ENCODE data around the gene UBLCP1.
A peak's percentile ranks its signal among the peaks of the same experiment; 100 is the strongest.
"Not testable (repeated sequence)": the region's sequence is repeated elsewhere in the genome, so short reads cannot be mapped to it uniquely, and the experiment has no call there.

UBLCP1 gene

DNA sequence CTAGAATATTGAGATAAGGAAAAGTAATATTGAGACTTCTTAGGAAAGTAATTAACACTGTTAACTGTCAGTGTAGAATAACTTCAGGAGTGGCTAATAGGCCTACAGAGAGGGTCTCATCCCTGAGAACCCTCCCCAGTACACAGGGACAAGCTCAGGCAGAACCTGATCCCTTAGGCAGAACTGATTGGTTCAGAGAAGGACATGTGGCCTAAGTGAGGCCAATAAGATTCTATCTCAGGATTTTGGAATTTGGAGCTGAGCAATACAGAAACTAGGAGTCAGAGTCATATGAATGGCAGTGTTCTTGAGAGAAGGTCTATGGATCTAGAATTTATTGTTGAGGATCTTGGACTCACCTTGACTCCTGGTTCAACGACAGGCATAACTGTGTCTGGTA is 10.9 kb upstream of the UBLCP1 start:
- Histone ChIP-seq H3K36me3 (ENCODE audit: control insufficient read depth, insufficient read depth, low read length, severe bottlenecking) (no peaks in the 10 kb centered on the region), H3K27me3 (replicated peaks; ENCODE audit: control insufficient read depth, insufficient read depth, low read length) (peaks cover 5% of the 10 kb centered on the region), H3K9me3 (ENCODE audit: control insufficient read depth, low read length) (no peaks in the 10 kb centered on the region), H3K9ac (ENCODE audit: low read length) (no peak overlapping the region), H3K4me1 (ENCODE audit: control insufficient read depth, insufficient read depth, low read length) (no peaks in the 10 kb centered on the region), H3K4me3 (ENCODE audit: low read length) (no peak overlapping the region)
- no peak for DNase-seq (ENCODE audit: low read depth)

DNA sequence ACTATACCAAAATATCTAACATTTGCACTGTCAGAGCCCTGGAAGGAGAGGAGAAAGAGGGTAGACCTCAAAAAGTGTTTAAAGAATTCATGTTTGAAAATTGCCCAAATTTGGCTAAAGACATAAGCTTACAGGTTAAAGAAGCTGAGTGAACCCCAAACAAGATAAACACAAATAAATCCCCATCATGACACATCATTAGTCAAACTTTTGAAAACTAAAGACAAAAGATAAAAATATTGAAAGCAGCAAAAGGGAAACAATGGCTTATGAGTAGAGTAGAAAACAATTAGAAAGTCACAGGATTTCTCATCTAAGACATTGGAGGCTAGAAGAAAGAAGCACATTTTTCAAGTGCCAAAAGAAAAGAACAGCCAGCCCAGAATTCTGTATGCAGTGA is 6.1 kb upstream of the UBLCP1 start:
- DNase-seq (ENCODE audit: low read depth) = no peak
- no peaks in the 10 kb centered on the region for H3K36me3 ChIP-seq (ENCODE audit: control insufficient read depth, insufficient read depth, low read length, severe bottlenecking)
- no peaks in the 10 kb centered on the region for H3K4me1 ChIP-seq (ENCODE audit: control insufficient read depth, insufficient read depth, low read length)
- H3K4me3 ChIP-seq (ENCODE audit: low read length) = no peak overlapping the region
- H3K9ac ChIP-seq (ENCODE audit: low read length) = no peak overlapping the region
- H3K9me3 ChIP-seq (ENCODE audit: control insufficient read depth, low read length) = no peaks in the 10 kb centered on the region
- H3K27me3 ChIP-seq (replicated peaks; ENCODE audit: control insufficient read depth, insufficient read depth, low read length) = no peaks in the 10 kb centered on the region

DNA sequence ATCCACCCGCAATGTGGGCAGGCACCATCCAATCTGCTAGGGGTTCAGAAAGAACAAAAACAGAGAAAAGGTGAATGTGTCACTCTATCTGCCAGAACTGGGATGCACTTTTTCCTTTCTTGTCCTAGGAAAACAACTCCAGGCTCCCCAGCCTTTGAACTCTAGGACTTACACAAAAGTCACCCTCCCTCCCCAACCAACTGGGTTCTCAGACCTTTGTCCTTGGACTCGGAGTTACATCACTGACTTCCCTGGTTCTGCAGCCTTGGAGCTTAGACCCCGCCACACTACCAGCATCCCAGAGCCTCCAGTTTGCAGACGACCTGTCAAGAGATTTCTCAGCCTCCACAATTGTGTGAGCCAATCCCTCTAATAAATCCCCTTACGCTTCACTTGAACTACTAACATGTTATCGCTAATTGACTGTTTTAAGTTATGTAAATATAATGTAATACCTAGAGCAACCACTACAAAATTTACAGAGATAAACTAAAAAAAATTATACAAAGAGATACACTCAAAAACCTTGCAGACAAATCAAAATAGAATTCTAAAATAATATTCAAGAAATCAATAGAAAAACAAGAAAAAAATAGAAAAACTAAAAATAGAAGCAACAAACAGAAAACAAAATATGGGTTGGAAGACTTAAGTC is 5.3 kb upstream of the UBLCP1 start:
- no peak for DNase-seq (ENCODE audit: low read depth)
- H3K27me3 ChIP-seq (replicated peaks; ENCODE audit: control insufficient read depth, insufficient read depth, low read length) = no peaks in the 10 kb centered on the region
- no peaks in the 10 kb centered on the region for H3K9me3 ChIP-seq (ENCODE audit: control insufficient read depth, low read length)
- H3K4me1 ChIP-seq (ENCODE audit: control insufficient read depth, insufficient read depth, low read length) = peaks cover 5% of the 10 kb centered on the region
- H3K9ac ChIP-seq (ENCODE audit: low read length) = no peak overlapping the region
- H3K36me3 ChIP-seq (ENCODE audit: control insufficient read depth, insufficient read depth, low read length, severe bottlenecking) = no peaks in the 10 kb centered on the region
- H3K4me3 ChIP-seq (ENCODE audit: low read length) = no peak overlapping the region

DNA sequence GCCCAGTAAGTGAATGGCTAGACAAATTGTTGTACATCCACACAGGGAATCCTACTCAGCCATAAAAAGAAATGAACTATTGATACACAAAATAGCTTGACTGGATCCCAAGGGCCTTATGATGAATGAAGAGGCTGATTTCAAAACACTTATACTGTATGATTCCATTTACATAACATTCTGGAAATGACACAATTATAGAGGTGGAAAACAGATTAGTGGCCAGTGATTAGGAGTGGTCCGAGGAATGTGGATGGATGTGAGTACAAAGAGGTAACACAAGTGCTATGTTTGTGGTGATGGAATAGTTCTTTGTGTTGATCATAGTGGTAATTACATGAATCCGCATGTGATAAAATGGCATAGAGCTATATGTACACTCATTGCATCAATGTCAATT is 4.7 kb upstream of the UBLCP1 start:
- H3K36me3 ChIP-seq (ENCODE audit: control insufficient read depth, insufficient read depth, low read length, severe bottlenecking) = no peaks in the 10 kb centered on the region
- no peaks in the 10 kb centered on the region for H3K27me3 ChIP-seq (replicated peaks; ENCODE audit: control insufficient read depth, insufficient read depth, low read length)
- H3K9ac ChIP-seq (ENCODE audit: low read length) = no peak overlapping the region
- no peak for DNase-seq (ENCODE audit: low read depth)
- no peak overlapping the region for H3K4me3 ChIP-seq (ENCODE audit: low read length)
- H3K4me1 ChIP-seq (ENCODE audit: control insufficient read depth, insufficient read depth, low read length) = peaks cover 5% of the 10 kb centered on the region
- H3K9me3 ChIP-seq (ENCODE audit: control insufficient read depth, low read length) = no peaks in the 10 kb centered on the region

DNA sequence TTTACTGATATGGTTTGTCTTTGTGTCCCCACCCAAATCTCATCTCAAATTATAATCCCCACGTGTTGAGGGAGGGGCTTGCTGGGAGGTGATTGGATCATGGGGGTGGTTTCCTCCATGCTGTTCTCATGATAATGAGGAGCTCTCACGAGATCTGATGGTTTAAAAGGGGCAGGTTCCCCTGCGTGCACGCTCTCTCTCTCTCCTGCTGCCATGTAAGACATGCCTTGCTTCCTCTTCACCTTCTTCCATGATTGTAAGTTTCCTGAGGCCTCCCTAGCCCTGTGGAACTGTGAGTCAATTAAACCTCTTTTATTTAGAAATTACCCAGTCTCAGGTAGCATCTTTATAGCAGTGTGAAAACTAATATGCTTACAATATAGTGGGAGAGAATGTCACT is 2.9 kb upstream of the UBLCP1 start:
- H3K4me3 ChIP-seq (ENCODE audit: low read length) = not testable (repeated sequence)

DNA sequence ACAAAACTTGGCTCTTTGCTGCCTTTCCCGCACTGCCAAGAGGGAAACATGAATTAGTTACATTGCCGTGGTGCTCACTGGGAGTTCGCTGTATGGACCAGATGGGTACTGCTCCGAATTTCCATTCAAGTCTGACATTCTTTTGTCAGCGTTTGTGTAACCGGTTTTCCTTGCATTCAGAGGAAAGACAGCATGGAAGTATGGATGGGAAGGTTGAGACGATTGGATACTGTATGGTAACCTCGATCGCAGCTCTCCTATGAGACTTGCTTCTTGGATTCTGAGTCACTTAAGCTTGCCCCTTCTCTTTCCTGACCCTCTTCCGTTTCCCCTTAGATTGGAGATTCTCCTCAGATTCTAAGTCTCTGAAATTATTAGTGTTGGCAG is 625 bp upstream of the UBLCP1 start:
- no peaks in the 10 kb centered on the region for H3K36me3 ChIP-seq (ENCODE audit: control insufficient read depth, insufficient read depth, low read length, severe bottlenecking)

More for the DNA sequence above, 2.9 kb upstream of the UBLCP1 start:
- not testable (repeated sequence) for H3K9ac ChIP-seq (ENCODE audit: low read length); DNase-seq (ENCODE audit: low read depth); H3K27me3 ChIP-seq (replicated peaks; ENCODE audit: control insufficient read depth, insufficient read depth, low read length); H3K36me3 ChIP-seq (ENCODE audit: control insufficient read depth, insufficient read depth, low read length, severe bottlenecking); H3K9me3 ChIP-seq (ENCODE audit: control insufficient read depth, low read length)
- H3K4me1 ChIP-seq (ENCODE audit: control insufficient read depth, insufficient read depth, low read length) = peaks cover 16% of the 10 kb centered on the region

DNA sequence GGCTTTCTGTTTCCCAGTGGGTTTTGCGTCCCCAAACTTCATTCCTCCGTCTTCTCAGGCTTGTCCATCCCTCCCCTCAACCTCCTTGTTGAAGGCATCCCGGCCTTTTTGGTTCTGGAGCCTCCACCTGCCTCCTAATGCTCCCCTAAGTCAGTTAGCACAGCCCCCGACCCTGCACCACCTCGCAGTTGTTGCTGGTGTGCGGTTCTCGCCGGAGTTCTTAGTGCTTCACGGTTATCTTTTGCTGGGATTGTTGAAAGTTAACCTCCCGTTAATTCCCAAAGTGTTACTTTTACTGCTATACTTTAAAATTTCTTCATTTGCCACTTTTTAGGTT is 447 bp downstream of the UBLCP1 start:
- DNase-seq (ENCODE audit: low read depth) = no peak
- Histone ChIP-seq H3K9me3 (ENCODE audit: control insufficient read depth, low read length) (no peaks in the 10 kb centered on the region), H3K4me3 (ENCODE audit: low read length) (peak overlapping the region; percentile 92), H3K36me3 (ENCODE audit: control insufficient read depth, insufficient read depth, low read length, severe bottlenecking) (no peaks in the 10 kb centered on the region), H3K9ac (ENCODE audit: low read length) (peak overlapping the region; percentile 93), H3K4me1 (ENCODE audit: control insufficient read depth, insufficient read depth, low read length) (peaks cover 16% of the 10 kb centered on the region), H3K27me3 (replicated peaks; ENCODE audit: control insufficient read depth, insufficient read depth, low read length) (no peaks in the 10 kb centered on the region)

More for the DNA sequence above, 625 bp upstream of the UBLCP1 start:
- H3K9me3 ChIP-seq (ENCODE audit: control insufficient read depth, low read length) = no peaks in the 10 kb centered on the region
- H3K4me3 ChIP-seq (ENCODE audit: low read length) = peak overlapping the region; percentile 92
- H3K9ac ChIP-seq (ENCODE audit: low read length) = peak overlapping the region; percentile 93
- H3K27me3 ChIP-seq (replicated peaks; ENCODE audit: control insufficient read depth, insufficient read depth, low read length) = no peaks in the 10 kb centered on the region
- DNase-seq (ENCODE audit: low read depth) = peak; percentile 24
- peaks cover 16% of the 10 kb centered on the region for H3K4me1 ChIP-seq (ENCODE audit: control insufficient read depth, insufficient read depth, low read length)

DNA sequence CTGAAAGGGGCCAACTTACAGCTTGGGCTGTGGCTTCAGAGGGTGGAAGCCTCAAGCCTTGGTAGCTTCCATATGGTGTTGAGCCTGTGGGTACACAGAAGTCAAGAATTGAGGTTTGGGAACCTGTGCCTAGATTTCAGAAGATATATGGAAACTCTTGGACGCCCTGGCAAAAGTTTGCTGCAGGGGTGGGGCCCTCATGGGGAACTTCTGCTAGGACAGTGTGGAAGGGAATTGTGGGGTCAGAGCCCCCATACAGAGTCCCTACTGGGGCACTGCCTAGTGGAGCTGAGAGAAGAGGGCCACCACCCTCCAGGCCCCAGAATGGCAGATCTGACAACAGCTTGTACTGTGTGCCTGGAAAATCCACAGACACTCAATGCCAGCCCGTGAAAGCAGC is 3.7 kb downstream of the UBLCP1 start:
- DNase-seq (ENCODE audit: low read depth); H3K9me3 ChIP-seq (ENCODE audit: control insufficient read depth, low read length); H3K4me3 ChIP-seq (ENCODE audit: low read length): not testable (repeated sequence)

DNA sequence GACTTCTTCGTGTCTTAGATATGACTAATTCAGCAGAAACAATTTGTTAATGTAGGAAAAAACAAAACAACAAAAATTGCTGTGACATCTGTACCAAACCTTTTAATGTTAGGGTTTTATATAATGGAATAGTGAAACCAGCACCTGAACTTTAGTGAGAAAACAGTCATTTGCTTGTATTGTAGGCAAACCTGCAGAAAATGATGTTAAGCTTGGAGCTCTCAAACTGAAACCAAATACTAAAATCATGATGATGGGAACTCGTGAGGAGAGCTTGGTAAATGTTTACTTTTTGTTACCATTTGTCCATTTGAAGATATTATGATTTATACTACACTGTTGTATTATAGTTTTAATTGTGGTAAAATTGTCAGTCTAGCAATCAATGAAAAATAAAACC is 6.6 kb downstream of the UBLCP1 start:
- DNase-seq (ENCODE audit: low read depth) = no peak
- no peaks in the 10 kb centered on the region for H3K27me3 ChIP-seq (replicated peaks; ENCODE audit: control insufficient read depth, insufficient read depth, low read length)
- peaks cover 57% of the 10 kb centered on the region for H3K36me3 ChIP-seq (ENCODE audit: control insufficient read depth, insufficient read depth, low read length, severe bottlenecking)
- peaks cover 4% of the 10 kb centered on the region for H3K4me1 ChIP-seq (ENCODE audit: control insufficient read depth, insufficient read depth, low read length)
- H3K9me3 ChIP-seq (ENCODE audit: control insufficient read depth, low read length) = no peaks in the 10 kb centered on the region
- no peak overlapping the region for H3K9ac ChIP-seq (ENCODE audit: low read length)
- H3K4me3 ChIP-seq (ENCODE audit: low read length) = no peak overlapping the region

More for the DNA sequence above, 3.7 kb downstream of the UBLCP1 start:
- Histone ChIP-seq H3K4me1 (ENCODE audit: control insufficient read depth, insufficient read depth, low read length) (peaks cover 16% of the 10 kb centered on the region), H3K36me3 (ENCODE audit: control insufficient read depth, insufficient read depth, low read length, severe bottlenecking) (peaks cover 28% of the 10 kb centered on the region)
- not testable (repeated sequence) for H3K9ac ChIP-seq (ENCODE audit: low read length); H3K27me3 ChIP-seq (replicated peaks; ENCODE audit: control insufficient read depth, insufficient read depth, low read length)

DNA sequence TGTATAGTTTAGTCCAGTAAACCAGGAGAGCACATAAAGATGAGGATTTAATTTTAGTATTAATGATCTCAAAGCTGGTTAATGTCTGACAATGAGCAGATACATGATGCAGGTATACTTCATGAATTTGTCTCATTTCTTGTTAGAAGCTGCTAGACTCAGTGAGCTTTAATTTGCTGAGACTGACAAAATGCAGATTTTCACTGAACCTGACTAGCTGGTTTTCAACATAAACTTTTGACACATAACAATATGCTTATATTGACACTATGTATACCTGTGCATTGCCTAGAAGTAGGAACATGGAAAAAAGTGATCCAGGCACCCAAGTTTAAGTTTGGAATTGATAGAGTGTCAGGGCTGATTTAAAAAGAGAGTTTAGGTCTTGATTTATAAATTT is 10.8 kb downstream of the UBLCP1 start:
- H3K9ac ChIP-seq (ENCODE audit: low read length) = no peak overlapping the region
- DNase-seq (ENCODE audit: low read depth) = no peak
- no peak overlapping the region for H3K4me3 ChIP-seq (ENCODE audit: low read length)
- peaks cover 91% of the 10 kb centered on the region for H3K36me3 ChIP-seq (ENCODE audit: control insufficient read depth, insufficient read depth, low read length, severe bottlenecking)
- H3K4me1 ChIP-seq (ENCODE audit: control insufficient read depth, insufficient read depth, low read length) = peaks cover 3% of the 10 kb centered on the region
- no peaks in the 10 kb centered on the region for H3K27me3 ChIP-seq (replicated peaks; ENCODE audit: control insufficient read depth, insufficient read depth, low read length)
- no peaks in the 10 kb centered on the region for H3K9me3 ChIP-seq (ENCODE audit: control insufficient read depth, low read length)

DNA sequence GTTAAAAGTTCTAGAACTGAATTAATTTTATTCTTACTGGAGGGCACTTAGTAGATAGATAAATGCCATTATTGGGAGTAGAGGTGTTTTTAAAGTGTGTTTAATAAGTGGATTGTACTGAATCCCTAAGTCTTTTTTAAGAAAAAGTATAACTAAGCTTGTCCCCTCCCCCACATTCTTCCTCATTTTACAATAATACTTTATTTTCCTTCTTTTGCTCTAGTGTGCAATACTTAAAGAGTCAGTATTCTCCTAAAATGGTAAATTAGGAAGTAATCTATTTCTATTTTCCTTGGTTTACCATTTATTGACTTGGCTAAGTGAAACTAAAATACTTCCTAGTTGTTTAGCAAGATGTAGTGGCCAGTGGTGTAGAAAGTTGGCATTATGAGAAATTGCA is 11.6 kb downstream of the UBLCP1 start:
- Histone ChIP-seq H3K36me3 (ENCODE audit: control insufficient read depth, insufficient read depth, low read length, severe bottlenecking) (peaks cover 90% of the 10 kb centered on the region), H3K9me3 (ENCODE audit: control insufficient read depth, low read length) (no peaks in the 10 kb centered on the region), H3K9ac (ENCODE audit: low read length) (no peak overlapping the region), H3K4me3 (ENCODE audit: low read length) (no peak overlapping the region), H3K27me3 (replicated peaks; ENCODE audit: control insufficient read depth, insufficient read depth, low read length) (no peaks in the 10 kb centered on the region), H3K4me1 (ENCODE audit: control insufficient read depth, insufficient read depth, low read length) (peaks cover 3% of the 10 kb centered on the region)
- DNase-seq (ENCODE audit: low read depth) = no peak

DNA sequence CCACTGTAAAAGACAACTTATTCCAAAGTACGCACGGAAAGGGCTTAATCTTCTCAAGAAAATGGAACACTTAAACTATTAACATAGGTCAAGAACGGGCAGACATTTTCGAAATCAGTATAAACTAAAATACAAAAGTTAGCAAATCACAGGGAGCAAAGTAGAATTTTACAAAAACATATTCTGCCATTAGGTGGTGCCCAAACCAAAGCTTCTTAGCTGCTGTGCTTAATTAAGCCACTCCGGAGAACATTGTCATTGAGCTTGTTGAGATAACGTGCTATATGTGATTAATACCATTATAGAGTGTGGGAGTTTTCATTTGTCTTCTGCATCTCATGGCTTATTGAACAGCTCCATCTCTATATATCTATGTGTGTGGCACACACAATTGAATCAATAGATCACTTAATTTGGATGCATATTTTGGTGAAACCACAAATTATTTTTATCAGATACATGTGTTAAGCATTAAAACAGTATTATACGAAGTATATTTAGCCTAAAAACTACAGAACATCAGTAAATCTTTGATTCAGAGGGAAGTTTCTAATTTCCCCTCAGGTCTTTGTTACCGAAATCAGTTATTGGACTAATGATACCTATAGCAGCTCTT is 23.4 kb downstream of the UBLCP1 start:
- Histone ChIP-seq H3K27me3 (replicated peaks; ENCODE audit: control insufficient read depth, insufficient read depth, low read length) (no peaks in the 10 kb centered on the region), H3K4me3 (ENCODE audit: low read length) (no peak overlapping the region), H3K9ac (ENCODE audit: low read length) (no peak overlapping the region), H3K9me3 (ENCODE audit: control insufficient read depth, low read length) (no peaks in the 10 kb centered on the region), H3K4me1 (ENCODE audit: control insufficient read depth, insufficient read depth, low read length) (no peaks in the 10 kb centered on the region), H3K36me3 (ENCODE audit: control insufficient read depth, insufficient read depth, low read length, severe bottlenecking) (peaks cover 35% of the 10 kb centered on the region)
- DNase-seq (ENCODE audit: low read depth) = peak; percentile 72
